H9 (cell line): ENCODE results near the gene TATDN2. TPM values are rescaled to one million over a fixed set of nuclear protein-coding genes. Genes with fewer than 3 reads are reported as not detected.
A peak's percentile ranks its signal among the peaks of the same experiment; 100 is the strongest.

ENCODE experiments used
- DNase-seq: peaks from one replicate; pipeline ENCODE4 v3.0.0-alpha.2; 2017
- H2AFZ ChIP-seq: one replicate; pipeline ENCODE4 v1.6.1; 2013; ENCODE audit warnings: mild to moderate bottlenecking, low read length, control low read depth, moderate library complexity
- H2AK5ac ChIP-seq: 2 replicates; pipeline ENCODE4 v1.6.1; 2013; ENCODE audit warnings: low read length, control low read depth, mixed read lengths; ENCODE audit not compliant: insufficient read length
- H2BK120ac ChIP-seq: one replicate; pipeline ENCODE4 v1.6.1; 2013; ENCODE audit warnings: low read depth, mild to moderate bottlenecking, low read length, control low read depth, inconsistent platforms; ENCODE audit not compliant: poor library complexity, severe bottlenecking
- H2BK12ac ChIP-seq: 2 replicates; pipeline ENCODE4 v1.6.1; 2013; ENCODE audit warnings: low read length, control low read depth, mixed read lengths, low read depth; ENCODE audit not compliant: insufficient read length
- H2BK15ac ChIP-seq: 2 replicates; pipeline ENCODE4 v1.6.1; 2013; ENCODE audit warnings: low read depth, low read length, control low read depth
- H2BK20ac ChIP-seq: one replicate; pipeline ENCODE4 v1.6.1; 2013; ENCODE audit warnings: low read depth, mild to moderate bottlenecking, low read length, control low read depth, inconsistent platforms; ENCODE audit not compliant: poor library complexity, severe bottlenecking
- H2BK5ac ChIP-seq: 2 replicates; pipeline ENCODE4 v1.6.1; 2013; ENCODE audit warnings: low read length, control low read depth, mixed read lengths; ENCODE audit not compliant: insufficient read length
- H3K14ac ChIP-seq: 2 replicates; pipeline ENCODE4 v1.6.1; 2013; ENCODE audit warnings: low read length, control low read depth; ENCODE audit not compliant: insufficient read depth
- H3K18ac ChIP-seq: 2 replicates; pipeline ENCODE4 v1.6.1; 2013; ENCODE audit warnings: low read depth, mild to moderate bottlenecking, mixed read lengths, low read length, control low read depth; ENCODE audit not compliant: insufficient read length
- H3K23ac ChIP-seq: 2 replicates; pipeline ENCODE4 v1.6.1; 2013; ENCODE audit warnings: low read length, control low read depth, mixed read lengths, low read depth; ENCODE audit not compliant: insufficient read length
- H3K23me2 ChIP-seq: 2 replicates; pipeline ENCODE4 v1.6.1; 2013; ENCODE audit warnings: low read depth, mild to moderate bottlenecking, mixed read lengths, low read length, control low read depth; ENCODE audit not compliant: insufficient read length, poor library complexity, severe bottlenecking
- H3K27ac ChIP-seq: 2 replicates; pipeline ENCODE4 v1.5.1; 2013; ENCODE audit warnings: low read length, control low read depth, mixed read lengths, low read depth; ENCODE audit not compliant: insufficient read length
- H3K27me3 ChIP-seq: 2 replicates; pipeline ENCODE4 v1.6.1; 2013; ENCODE audit warnings: low read length, control low read depth, inconsistent platforms; ENCODE audit not compliant: insufficient read depth
- H3K4ac ChIP-seq: 2 replicates; pipeline ENCODE4 v1.6.1; 2013; ENCODE audit warnings: low read depth, mild to moderate bottlenecking, control low read depth, inconsistent platforms, low read length, moderate library complexity
- H3K4me1 ChIP-seq: 2 replicates; pipeline ENCODE4 v1.6.1; 2013; ENCODE audit warnings: low read length, control low read depth, inconsistent platforms; ENCODE audit not compliant: insufficient read depth
- H3K4me2 ChIP-seq: 2 replicates; pipeline ENCODE4 v1.6.1; 2013; ENCODE audit warnings: low read length, control low read depth, mixed read lengths; ENCODE audit not compliant: insufficient read length, insufficient read depth
- H3K56ac ChIP-seq: 2 replicates; pipeline ENCODE4 v1.6.1; 2013; ENCODE audit warnings: low read depth, mild to moderate bottlenecking, mixed read lengths, low read length, control low read depth; ENCODE audit not compliant: insufficient read length
- H3K79me1 ChIP-seq: 2 replicates; pipeline ENCODE4 v1.6.1; 2013; ENCODE audit warnings: low read depth, mild to moderate bottlenecking, moderate library complexity, low read length, control low read depth, inconsistent platforms; ENCODE audit not compliant: insufficient read depth, poor library complexity, severe bottlenecking
- H3K79me2 ChIP-seq: 2 replicates; pipeline ENCODE4 v1.6.1; 2013; ENCODE audit warnings: low read length, control low read depth, inconsistent platforms; ENCODE audit not compliant: insufficient read depth
- H3K9ac ChIP-seq: 2 replicates; pipeline ENCODE4 v1.6.1; 2013; ENCODE audit warnings: low read length, control low read depth, mixed read lengths; ENCODE audit not compliant: insufficient read length; ENCODE audit errors: extremely low read depth
- H3K9me3 ChIP-seq: one replicate; pipeline ENCODE4 v1.6.1; 2013; ENCODE audit warnings: low read depth, low read length, inconsistent platforms; ENCODE audit not compliant: control insufficient read depth
- H3T11ph ChIP-seq: one replicate; pipeline ENCODE4 v1.6.1; 2013; ENCODE audit warnings: mild to moderate bottlenecking, low read length, control low read depth, inconsistent platforms
- H4K20me1 ChIP-seq: one replicate; pipeline ENCODE4 v1.6.1; 2013; ENCODE audit not compliant: control insufficient read depth, insufficient read length, insufficient read depth
- H4K5ac ChIP-seq: 2 replicates; pipeline ENCODE4 v1.6.1; 2013; ENCODE audit warnings: low read depth, mild to moderate bottlenecking, mixed read lengths, low read length, control low read depth; ENCODE audit not compliant: insufficient read length
- H4K8ac ChIP-seq: replicated peaks from 2 replicates; pipeline ENCODE4 v1.6.1; 2013; ENCODE audit warnings: low read length, control low read depth, mixed read lengths, low read depth; ENCODE audit not compliant: insufficient read length
- H4K91ac ChIP-seq: 2 replicates; pipeline ENCODE4 v1.6.1; 2013; ENCODE audit warnings: low read depth, mild to moderate bottlenecking, moderate library complexity, mixed read lengths, low read length, control low read depth; ENCODE audit not compliant: insufficient read length
- H3K27ac Mint-ChIP-seq, 3 experiments: 2 replicates in 2 of 3; 3 replicates in 1 of 3; pipeline ENCODE4 v1.8.0; 2020 to 2021; ENCODE audit warnings: mixed read lengths in 3 of 3, mild to moderate bottlenecking in 1 of 3, moderate library complexity in 1 of 3
- H3K27me3 Mint-ChIP-seq: 2 replicates; pipeline ENCODE4 v1.8.0; 2021; ENCODE audit warnings: low read depth, mild to moderate bottlenecking, moderate library complexity, mixed read lengths
- H3K36me3 Mint-ChIP-seq, 3 experiments: 2 replicates in 2 of 3; 3 replicates in 1 of 3; pipeline ENCODE4 v1.8.0; 2020 to 2021; ENCODE audit warnings: low read depth in 3 of 3, mixed read lengths in 3 of 3; ENCODE audit not compliant: insufficient read depth in 1 of 3
- H3K4me1 Mint-ChIP-seq, 2 experiments: 2 replicates each; pipeline ENCODE4 v1.8.0; 2020; ENCODE audit warnings: mixed read lengths in 2 of 2
- H3K4me3 Mint-ChIP-seq, 2 experiments: 2 replicates in 1 of 2; 3 replicates in 1 of 2; pipeline ENCODE4 v1.8.0; 2020 to 2021; ENCODE audit warnings: mild to moderate bottlenecking in 2 of 2, mixed read lengths in 2 of 2, moderate library complexity in 1 of 2
- H3K9me3 Mint-ChIP-seq, 2 experiments: 2 replicates in 1 of 2; 3 replicates in 1 of 2; pipeline ENCODE4 v1.8.0; 2020; ENCODE audit warnings: mild to moderate bottlenecking in 2 of 2, mixed read lengths in 2 of 2, moderate library complexity in 1 of 2
- WGBS: extraction: QIAGEN DNeasy Blood & Tissue Kit; methylation state at CpG from one replicate; pipeline ENCODE4 v1.1.7; 2013; ENCODE audit warnings: missing lambda C conversion rate, low lambda C conversion rate, mixed read lengths; ENCODE audit not compliant: insufficient read length; ENCODE audit errors: extremely low coverage; 5-methylcytosine and 5-hydroxymethylcytosine counted together
- total RNA-seq: library from RNA; stranded (reverse); gene quantifications from 2 replicates; pipeline ENCODE4 v1.2.1, GENCODE V29; 2021
- TF ChIP-seq, protein P1 (sequence below): fragments of 200-600 bp; sonication (generic); conservative IDR thresholded peaks from 3 replicates; pipeline ENCODE4 v1.8.0; 2021; ENCODE audit warnings: antibody characterized with exemption, mild to moderate bottlenecking

The TATDN2 gene
- total RNA-seq, 1 experiment from 2014 or later, result 34.4 TPM

DNA sequence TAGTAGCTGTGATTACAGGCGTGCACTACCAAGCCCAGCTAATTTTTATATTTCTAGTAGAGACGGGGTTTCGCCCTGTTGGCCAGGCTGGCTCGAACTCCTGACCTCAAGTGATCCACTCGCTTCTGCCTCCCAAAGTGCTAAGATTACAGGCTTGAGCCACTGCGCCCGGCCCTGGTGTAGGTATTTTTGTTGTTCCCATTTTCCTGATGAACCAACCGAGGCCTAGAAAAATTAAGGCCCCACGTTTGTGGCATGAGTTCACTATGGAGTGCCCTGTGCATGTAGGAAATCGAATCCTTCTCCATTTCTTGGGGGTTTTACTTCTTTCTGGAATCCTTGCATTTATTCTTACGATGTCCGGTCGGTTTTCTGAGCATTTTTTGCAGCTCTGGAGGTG, 14.3 kb upstream of the TATDN2 start:
- peaks cover 1 to 7% of the 10 kb centered on the region in 2 experiments; a peak in 2 of 5 replicates for H3K9me3 Mint-ChIP-seq
- TF ChIP-seq, protein P1, sequence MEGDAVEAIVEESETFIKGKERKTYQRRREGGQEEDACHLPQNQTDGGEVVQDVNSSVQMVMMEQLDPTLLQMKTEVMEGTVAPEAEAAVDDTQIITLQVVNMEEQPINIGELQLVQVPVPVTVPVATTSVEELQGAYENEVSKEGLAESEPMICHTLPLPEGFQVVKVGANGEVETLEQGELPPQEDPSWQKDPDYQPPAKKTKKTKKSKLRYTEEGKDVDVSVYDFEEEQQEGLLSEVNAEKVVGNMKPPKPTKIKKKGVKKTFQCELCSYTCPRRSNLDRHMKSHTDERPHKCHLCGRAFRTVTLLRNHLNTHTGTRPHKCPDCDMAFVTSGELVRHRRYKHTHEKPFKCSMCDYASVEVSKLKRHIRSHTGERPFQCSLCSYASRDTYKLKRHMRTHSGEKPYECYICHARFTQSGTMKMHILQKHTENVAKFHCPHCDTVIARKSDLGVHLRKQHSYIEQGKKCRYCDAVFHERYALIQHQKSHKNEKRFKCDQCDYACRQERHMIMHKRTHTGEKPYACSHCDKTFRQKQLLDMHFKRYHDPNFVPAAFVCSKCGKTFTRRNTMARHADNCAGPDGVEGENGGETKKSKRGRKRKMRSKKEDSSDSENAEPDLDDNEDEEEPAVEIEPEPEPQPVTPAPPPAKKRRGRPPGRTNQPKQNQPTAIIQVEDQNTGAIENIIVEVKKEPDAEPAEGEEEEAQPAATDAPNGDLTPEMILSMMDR, result no peak
- no peak overlapping the region for H3K4me2 ChIP-seq

More for the DNA sequence above, 14.3 kb upstream of the TATDN2 start:
- Histone ChIP-seq H4K5ac (no peak overlapping the region), H2BK5ac (no peak overlapping the region), H3K79me2 (no peaks in the 10 kb centered on the region), H2BK20ac (no peak overlapping the region), H3K27me3 (no peaks in the 10 kb centered on the region), H4K91ac (no peak overlapping the region), H3K9me3 (no peaks in the 10 kb centered on the region), H3K9ac (no peak overlapping the region), H3K4ac (no peak overlapping the region), H3T11ph (no peak overlapping the region), H3K27ac (no peak overlapping the region), H2BK15ac (no peak overlapping the region), H2AK5ac (no peak overlapping the region), H3K56ac (no peak overlapping the region), H3K23ac (no peak overlapping the region), H2BK120ac (no peak overlapping the region), H2BK12ac (no peak overlapping the region), H2AFZ (no peak overlapping the region), H3K18ac (no peak overlapping the region), H3K23me2 (no peaks in the 10 kb centered on the region), H3K4me1 (no peaks in the 10 kb centered on the region), H4K8ac (no peak overlapping the region), H3K14ac (no peak overlapping the region), H3K79me1 (no peaks in the 10 kb centered on the region), H4K20me1 (no peaks in the 10 kb centered on the region)
- H3K36me3 Mint-ChIP-seq, result peaks cover 0 to 17% (median 2%) of the 10 kb centered on the region in 3 experiments; a peak in 5 of 7 replicates
- WGBS, result no CpG with 5 or more reads among the region's 13 CpGs
- peak overlapping the region in 1 of 3 experiments; percentile 70; a peak in 1 of 7 replicates for H3K27ac Mint-ChIP-seq
- no peak overlapping the region for H3K4me3 Mint-ChIP-seq
- peaks cover 12 to 24% of the 10 kb centered on the region in 2 experiments for H3K4me1 Mint-ChIP-seq
- peaks cover 2% of the 10 kb centered on the region for H3K27me3 Mint-ChIP-seq
- no peak for DNase-seq
